Measurements from ENCODE around the gene YTHDC2. TPM values are rescaled to one million over a fixed set of nuclear protein-coding genes. Genes with fewer than 3 reads are reported as not detected.

YTHDC2 gene
- total RNA-seq, 2 experiments from 2014 or later, result 33.9 to 41.7 TPM

- Histone ChIP-seq H3K4me3 (ENCODE audit: low read length) (no peak overlapping the region), H3K9me3 (ENCODE audit: control insufficient read depth in 1 of 2, insufficient read depth in 1 of 2, low read length in 2 of 2) (peaks cover 0 to 1% of the 10 kb centered on the region in 2 experiments), H3K36me3 (ENCODE audit: insufficient read depth, low read length) (no peaks in the 10 kb centered on the region), H3K4me1 (ENCODE audit: insufficient read depth, low read length) (peaks cover 3% of the 10 kb centered on the region), H3K27me3 (ENCODE audit: control insufficient read depth in 1 of 2, insufficient read depth in 2 of 2, low read length in 2 of 2) (peaks cover 0 to 3% of the 10 kb centered on the region in 2 experiments), H3K27ac (ENCODE audit: low read depth in 1 of 2, low read length in 2 of 2) (no peak overlapping the region)
- Mint-ChIP-seq H3K9me3 (no peaks in the 10 kb centered on the region), H3K27ac (no peak overlapping the region), H3K4me1 (ENCODE audit: low read depth) (peaks cover 5% of the 10 kb centered on the region), H3K27me3 (peaks cover 32% of the 10 kb centered on the region), H3K36me3 (ENCODE audit: low read depth) (no peaks in the 10 kb centered on the region), H3K4me3 (no peak overlapping the region)
- ATAC-seq (ENCODE audit: poor library complexity) (peak; percentile 80), DNase-seq (peak in 3 of 14 experiments; percentile 43 to 58 (median 58))
- intact Hi-C loops (cut with DNase I, micrococcal nuclease), result loop anchor here (1.0 to 5.0 kb wide), 4 partner anchors 835 to 1975 kb away; no protein-coding TSS in a partner anchor
- CTCF ChIA-PET, result interaction anchor here (0.7 to 1.6 kb wide), 7 partner anchors 272 to 1635 kb away, joined by 3 to 5 read pairs (median 3); partner anchors contain the start of gene APC
- peak; percentile 72 for TF ChIP-seq CTCF (IDR thresholded peaks at IDR 0.05)
- POLR2A ChIA-PET, result no interaction called here
Measured at GRCh38 chr5:113612060-113612496, 98.6 kb downstream of the YTHDC2 start.

GRCh38 chr5:113614191-113614590 is 100.7 kb downstream of the YTHDC2 start:
- H3K4me1 ChIP-seq (ENCODE audit: insufficient read depth, low read length), result peaks cover 3% of the 10 kb centered on the region
- intact Hi-C loops (cut with DNase I, micrococcal nuclease), result loop anchor here (2.0 to 5.0 kb wide), 4 partner anchors 833 to 1973 kb away; no protein-coding TSS in a partner anchor
- ATAC-seq (ENCODE audit: poor library complexity), result no peak
- H3K4me1 Mint-ChIP-seq (ENCODE audit: low read depth), result peaks cover 5% of the 10 kb centered on the region
- DNase-seq, result no peak
- no peak overlapping the region for H3K4me3 Mint-ChIP-seq
- no peak for TF ChIP-seq CTCF (IDR thresholded peaks at IDR 0.05)
- no peak overlapping the region for H3K27ac ChIP-seq (ENCODE audit: low read depth in 1 of 2, low read length in 2 of 2)
- peaks cover 26% of the 10 kb centered on the region for H3K27me3 Mint-ChIP-seq
- H3K9me3 ChIP-seq (ENCODE audit: control insufficient read depth in 1 of 2, insufficient read depth in 1 of 2, low read length in 2 of 2), result peaks cover 0 to 7% of the 10 kb centered on the region in 2 experiments
- ChIA-PET CTCF (no interaction called here), POLR2A (no interaction called here)
- H3K36me3 ChIP-seq (ENCODE audit: insufficient read depth, low read length), result no peaks in the 10 kb centered on the region
- no peaks in the 10 kb centered on the region for H3K9me3 Mint-ChIP-seq
- H3K36me3 Mint-ChIP-seq (ENCODE audit: low read depth), result no peaks in the 10 kb centered on the region
- H3K4me3 ChIP-seq (ENCODE audit: low read length), result no peak overlapping the region
- H3K27ac Mint-ChIP-seq, result no peak overlapping the region
- H3K27me3 ChIP-seq (ENCODE audit: control insufficient read depth in 1 of 2, insufficient read depth in 2 of 2, low read length in 2 of 2), result peaks cover 0 to 3% of the 10 kb centered on the region in 2 experiments

GRCh38 chr5:113615708-113616107 is 102.2 kb downstream of the YTHDC2 start:
- Mint-ChIP-seq H3K36me3 (ENCODE audit: low read depth) (no peaks in the 10 kb centered on the region), H3K27me3 (peaks cover 22% of the 10 kb centered on the region), H3K27ac (no peak overlapping the region), H3K9me3 (no peaks in the 10 kb centered on the region), H3K4me3 (no peak overlapping the region), H3K4me1 (ENCODE audit: low read depth) (peaks cover 5% of the 10 kb centered on the region)
- Histone ChIP-seq H3K4me1 (ENCODE audit: insufficient read depth, low read length) (peaks cover 3% of the 10 kb centered on the region), H3K27ac (ENCODE audit: low read depth in 1 of 2, low read length in 2 of 2) (no peak overlapping the region), H3K9me3 (ENCODE audit: control insufficient read depth in 1 of 2, insufficient read depth in 1 of 2, low read length in 2 of 2) (peaks cover 0 to 7% of the 10 kb centered on the region in 2 experiments), H3K36me3 (ENCODE audit: insufficient read depth, low read length) (no peaks in the 10 kb centered on the region), H3K4me3 (ENCODE audit: low read length) (no peak overlapping the region), H3K27me3 (ENCODE audit: control insufficient read depth in 1 of 2, insufficient read depth in 2 of 2, low read length in 2 of 2) (peaks cover 0 to 3% of the 10 kb centered on the region in 2 experiments)
- intact Hi-C loops (cut with DNase I, micrococcal nuclease), result loop anchor here in 1 of 2 experiments (2.0 kb wide), 1 partner anchor 1629 kb away; no protein-coding TSS in a partner anchor
- ATAC-seq (ENCODE audit: poor library complexity), result no peak
- TF ChIP-seq CTCF (IDR thresholded peaks at IDR 0.05), result no peak
- POLR2A ChIA-PET, result no interaction called here
- no peak for DNase-seq
- CTCF ChIA-PET, result no interaction called here

All from CD4-positive, alpha-beta T cell (primary cell).